Activated T-helper 17 cell treated with anti-CD3 and anti-CD28 coated beads, Interleukin-2, amount 50 U/mL, for 72 hours (primary cell): ENCODE measurements around the gene MTMR6. TPM values are rescaled to one million over a fixed set of nuclear protein-coding genes. Genes with fewer than 3 reads are reported as not detected.

Experiments
- total RNA-seq, 2 donors: library from RNA; stranded (reverse); gene quantifications; one replicate each; pipeline ENCODE4 v1.2.3, GENCODE V29; 2022

The MTMR6 gene
- total RNA-seq, 2 donors from 2014 or later = 10.7 to 20.4 TPM

Other genes with a start within 250 kb of the MTMR6 start
- gene PABPC3, start 191.4 kb downstream of the MTMR6 start, total RNA-seq = under 1 TPM; 0.28 to 0.32 TPM
- gene AMER2, start 115.2 kb downstream of the MTMR6 start, total RNA-seq = not detected
- 100 to 1,000 TPM; 124 to 165 TPM for gene NUP58, start 14.1 kb upstream of the MTMR6 start, total RNA-seq
- under 1 TPM; 0.13 to 0.21 TPM for gene ATP8A2, start 84.5 kb upstream of the MTMR6 start, total RNA-seq